Measurements from ENCODE around the gene PHF2. TPM values are rescaled to one million over a fixed set of nuclear protein-coding genes. Genes with fewer than 3 reads are reported as not detected.

The PHF2 gene
- total and polyA plus RNA-seq, 2 experiments from 2014 or later = 4.3 to 11.8 TPM

DNA sequence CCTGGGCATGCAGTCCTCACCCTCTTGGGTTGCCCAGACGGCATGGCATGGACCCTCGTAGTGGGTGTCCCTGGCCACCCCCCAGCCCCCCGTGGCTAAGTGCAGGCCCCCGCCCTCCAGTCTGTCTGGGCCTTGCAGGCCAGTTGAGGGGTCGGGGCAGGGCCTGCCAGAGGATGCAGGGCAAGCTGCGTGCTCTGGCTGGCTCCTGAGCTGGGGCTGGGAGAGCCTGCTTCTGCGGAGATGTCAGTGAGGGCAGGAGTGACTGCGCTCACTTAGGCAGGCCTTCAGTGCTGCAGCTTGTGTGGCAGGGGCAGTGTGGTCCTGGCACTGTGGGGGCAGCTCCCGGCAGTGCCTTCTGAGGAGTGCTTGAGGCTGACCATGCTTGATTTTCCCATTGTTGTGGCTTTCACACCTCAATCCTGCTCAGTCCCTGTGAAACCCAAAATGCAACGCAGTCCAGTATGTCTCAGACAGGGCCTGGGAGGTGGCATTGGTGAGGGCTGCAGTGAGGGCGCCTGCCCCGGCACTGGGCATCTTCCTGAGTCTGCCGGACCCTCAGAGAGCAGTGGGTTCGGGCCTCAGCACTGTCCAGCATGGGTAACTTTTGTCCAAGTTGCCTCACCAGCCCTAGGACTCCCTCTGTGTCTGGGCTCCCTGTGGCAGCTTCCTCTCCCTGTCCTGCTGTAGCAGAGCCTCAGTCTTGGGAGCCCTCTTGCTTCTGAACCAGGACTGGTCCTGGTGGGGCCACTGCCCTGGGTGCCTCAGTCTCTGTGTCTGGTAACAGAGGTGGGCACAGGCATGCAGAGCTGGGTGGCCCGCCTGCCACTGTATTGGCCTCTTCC lies 93.0 kb downstream of the PHF2 start (continued):
- TF ChIP-seq, protein P1, sequence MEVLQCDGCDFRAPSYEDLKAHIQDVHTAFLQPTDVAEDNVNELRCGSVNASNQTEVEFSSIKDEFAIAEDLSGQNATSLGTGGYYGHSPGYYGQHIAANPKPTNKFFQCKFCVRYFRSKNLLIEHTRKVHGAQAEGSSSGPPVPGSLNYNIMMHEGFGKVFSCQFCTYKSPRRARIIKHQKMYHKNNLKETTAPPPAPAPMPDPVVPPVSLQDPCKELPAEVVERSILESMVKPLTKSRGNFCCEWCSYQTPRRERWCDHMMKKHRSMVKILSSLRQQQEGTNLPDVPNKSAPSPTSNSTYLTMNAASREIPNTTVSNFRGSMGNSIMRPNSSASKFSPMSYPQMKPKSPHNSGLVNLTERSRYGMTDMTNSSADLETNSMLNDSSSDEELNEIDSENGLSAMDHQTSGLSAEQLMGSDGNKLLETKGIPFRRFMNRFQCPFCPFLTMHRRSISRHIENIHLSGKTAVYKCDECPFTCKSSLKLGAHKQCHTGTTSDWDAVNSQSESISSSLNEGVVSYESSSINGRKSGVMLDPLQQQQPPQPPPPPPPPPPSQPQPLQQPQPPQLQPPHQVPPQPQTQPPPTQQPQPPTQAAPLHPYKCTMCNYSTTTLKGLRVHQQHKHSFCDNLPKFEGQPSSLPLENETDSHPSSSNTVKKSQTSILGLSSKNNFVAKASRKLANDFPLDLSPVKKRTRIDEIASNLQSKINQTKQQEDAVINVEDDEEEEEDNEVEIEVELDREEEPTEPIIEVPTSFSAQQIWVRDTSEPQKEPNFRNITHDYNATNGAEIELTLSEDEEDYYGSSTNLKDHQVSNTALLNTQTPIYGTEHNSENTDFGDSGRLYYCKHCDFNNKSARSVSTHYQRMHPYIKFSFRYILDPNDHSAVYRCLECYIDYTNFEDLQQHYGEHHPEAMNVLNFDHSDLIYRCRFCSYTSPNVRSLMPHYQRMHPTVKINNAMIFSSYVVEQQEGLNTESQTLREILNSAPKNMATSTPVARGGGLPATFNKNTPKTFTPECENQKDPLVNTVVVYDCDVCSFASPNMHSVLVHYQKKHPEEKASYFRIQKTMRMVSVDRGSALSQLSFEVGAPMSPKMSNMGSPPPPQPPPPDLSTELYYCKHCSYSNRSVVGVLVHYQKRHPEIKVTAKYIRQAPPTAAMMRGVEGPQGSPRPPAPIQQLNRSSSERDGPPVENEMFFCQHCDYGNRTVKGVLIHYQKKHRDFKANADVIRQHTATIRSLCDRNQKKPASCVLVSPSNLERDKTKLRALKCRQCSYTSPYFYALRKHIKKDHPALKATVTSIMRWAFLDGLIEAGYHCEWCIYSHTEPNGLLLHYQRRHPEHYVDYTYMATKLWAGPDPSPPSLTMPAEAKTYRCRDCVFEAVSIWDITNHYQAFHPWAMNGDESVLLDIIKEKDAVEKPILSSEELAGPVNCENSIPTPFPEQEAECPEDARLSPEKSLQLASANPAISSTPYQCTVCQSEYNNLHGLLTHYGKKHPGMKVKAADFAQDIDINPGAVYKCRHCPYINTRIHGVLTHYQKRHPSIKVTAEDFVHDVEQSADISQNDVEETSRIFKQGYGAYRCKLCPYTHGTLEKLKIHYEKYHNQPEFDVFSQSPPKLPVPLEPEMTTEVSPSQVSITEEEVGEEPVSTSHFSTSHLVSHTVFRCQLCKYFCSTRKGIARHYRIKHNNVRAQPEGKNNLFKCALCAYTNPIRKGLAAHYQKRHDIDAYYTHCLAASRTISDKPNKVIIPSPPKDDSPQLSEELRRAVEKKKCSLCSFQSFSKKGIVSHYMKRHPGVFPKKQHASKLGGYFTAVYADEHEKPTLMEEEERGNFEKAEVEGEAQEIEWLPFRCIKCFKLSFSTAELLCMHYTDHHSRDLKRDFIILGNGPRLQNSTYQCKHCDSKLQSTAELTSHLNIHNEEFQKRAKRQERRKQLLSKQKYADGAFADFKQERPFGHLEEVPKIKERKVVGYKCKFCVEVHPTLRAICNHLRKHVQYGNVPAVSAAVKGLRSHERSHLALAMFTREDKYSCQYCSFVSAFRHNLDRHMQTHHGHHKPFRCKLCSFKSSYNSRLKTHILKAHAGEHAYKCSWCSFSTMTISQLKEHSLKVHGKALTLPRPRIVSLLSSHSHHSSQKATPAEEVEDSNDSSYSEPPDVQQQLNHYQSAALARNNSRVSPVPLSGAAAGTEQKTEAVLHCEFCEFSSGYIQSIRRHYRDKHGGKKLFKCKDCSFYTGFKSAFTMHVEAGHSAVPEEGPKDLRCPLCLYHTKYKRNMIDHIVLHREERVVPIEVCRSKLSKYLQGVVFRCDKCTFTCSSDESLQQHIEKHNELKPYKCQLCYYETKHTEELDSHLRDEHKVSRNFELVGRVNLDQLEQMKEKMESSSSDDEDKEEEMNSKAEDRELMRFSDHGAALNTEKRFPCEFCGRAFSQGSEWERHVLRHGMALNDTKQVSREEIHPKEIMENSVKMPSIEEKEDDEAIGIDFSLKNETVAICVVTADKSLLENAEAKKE (CRISPR knock-in tag; IDR thresholded peaks at IDR 0.05) = no peak
- TF ChIP-seq EZH2 (IDR thresholded peaks at IDR 0.05; ENCODE audit: low read depth, unreplicated experiment) = no peak
- TF ChIP-seq, protein P2, sequence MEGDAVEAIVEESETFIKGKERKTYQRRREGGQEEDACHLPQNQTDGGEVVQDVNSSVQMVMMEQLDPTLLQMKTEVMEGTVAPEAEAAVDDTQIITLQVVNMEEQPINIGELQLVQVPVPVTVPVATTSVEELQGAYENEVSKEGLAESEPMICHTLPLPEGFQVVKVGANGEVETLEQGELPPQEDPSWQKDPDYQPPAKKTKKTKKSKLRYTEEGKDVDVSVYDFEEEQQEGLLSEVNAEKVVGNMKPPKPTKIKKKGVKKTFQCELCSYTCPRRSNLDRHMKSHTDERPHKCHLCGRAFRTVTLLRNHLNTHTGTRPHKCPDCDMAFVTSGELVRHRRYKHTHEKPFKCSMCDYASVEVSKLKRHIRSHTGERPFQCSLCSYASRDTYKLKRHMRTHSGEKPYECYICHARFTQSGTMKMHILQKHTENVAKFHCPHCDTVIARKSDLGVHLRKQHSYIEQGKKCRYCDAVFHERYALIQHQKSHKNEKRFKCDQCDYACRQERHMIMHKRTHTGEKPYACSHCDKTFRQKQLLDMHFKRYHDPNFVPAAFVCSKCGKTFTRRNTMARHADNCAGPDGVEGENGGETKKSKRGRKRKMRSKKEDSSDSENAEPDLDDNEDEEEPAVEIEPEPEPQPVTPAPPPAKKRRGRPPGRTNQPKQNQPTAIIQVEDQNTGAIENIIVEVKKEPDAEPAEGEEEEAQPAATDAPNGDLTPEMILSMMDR (conservative IDR thresholded peaks at IDR 0.05; ENCODE audit: low read depth in 2 of 2) = no peak

DNA sequence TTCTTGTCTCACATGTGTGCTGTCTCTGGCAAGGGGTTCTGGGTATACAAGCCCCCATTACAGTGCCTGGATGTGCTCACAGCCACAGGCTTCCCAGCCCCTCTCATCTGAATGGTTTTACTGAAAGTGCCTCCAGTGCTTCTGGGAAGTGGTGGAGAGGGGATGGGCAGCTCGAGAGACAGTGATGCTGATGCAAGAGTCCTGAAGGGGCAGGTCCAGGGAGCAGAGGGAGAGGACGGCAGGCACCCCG lies 93.5 kb downstream of the PHF2 start:
- no peak for TF ChIP-seq STAT1 (IDR thresholded peaks at IDR 0.05; ENCODE audit: unreplicated experiment)
- Mint-ChIP-seq H3K9me3 (no peaks in the 10 kb centered on the region), H3K27me3 (ENCODE audit: insufficient read depth, low read depth, poor library complexity) (peaks cover 7% of the 10 kb centered on the region), H3K4me3 (no peak overlapping the region), H3K36me3 (ENCODE audit: low read depth) (peaks cover 3% of the 10 kb centered on the region; the same call in 2 of the 3 replicates), H3K27ac (peak overlapping the region; percentile 67), H3K4me1 (peaks cover 9% of the 10 kb centered on the region; the same call in 1 of the 3 replicates)
- H2AFZ ChIP-seq = no peak overlapping the region
- H3K27me3 ChIP-seq (ENCODE audit: insufficient read depth) = no peaks in the 10 kb centered on the region
- no peak overlapping the region for H3K4me3 ChIP-seq
- H4K20me1 ChIP-seq (replicated peaks; ENCODE audit: insufficient read depth) = no peaks in the 10 kb centered on the region
- no peaks in the 10 kb centered on the region for H3K4me1 ChIP-seq (ENCODE audit: insufficient read depth)
- no peak overlapping the region for H3K4me2 ChIP-seq
- no peaks in the 10 kb centered on the region for H3F3A ChIP-seq (replicated peaks; ENCODE audit: low read depth)
- no peak overlapping the region for H3K27ac ChIP-seq (ENCODE audit: low read depth)
- ATAC-seq (no peak), DNase-seq (ENCODE audit: low spot score) (no peak)
- H3K9me2 ChIP-seq (ENCODE audit: insufficient read depth) = no peaks in the 10 kb centered on the region
- H3K79me2 ChIP-seq (replicated peaks; ENCODE audit: insufficient read depth) = no peaks in the 10 kb centered on the region
- no peaks in the 10 kb centered on the region for H3K36me3 ChIP-seq (ENCODE audit: insufficient read depth)
